HEK293 (cell line): ENCODE results near the gene PRDX3.

Experiments used
- CTCF ChIA-PET: fragments of 350-600 bp; formaldehyde crosslinking; extraction: SDS; loops from one replicate; lab custom pipeline; 2021; ENCODE audit warnings: antibody characterized with exemption; lab: Yijun Ruan, JAX
- POLR2A ChIA-PET: fragments of 300-600 bp; formaldehyde crosslinking; extraction: SDS; loops from one replicate; lab custom pipeline; 2020; ENCODE audit warnings: antibody characterized with exemption, inconsistent platforms; lab: Yijun Ruan, JAX
- H3K27ac ChIP-seq: fragments of 200-500 bp; sonication (Bioruptor generic); 2 replicates; pipeline ENCODE4 v1.5.1; 2014; ENCODE audit warnings: low read depth, low read length, control low read depth, inconsistent platforms; ENCODE audit errors: extremely low read depth
- H3K36me3 ChIP-seq, 2 experiments: fragments of 200-500 bp in 1 of 2; sonication (Bioruptor generic) in 1 of 2; 1 replicate in 1 of 2; 2 replicates in 1 of 2; pipeline ENCODE4 v1.5.1; 2014 to 2017; ENCODE audit warnings: inconsistent platforms in 2 of 2, low read length in 2 of 2; ENCODE audit not compliant: control insufficient read depth in 2 of 2, insufficient read depth in 1 of 2
- H3K4me1 ChIP-seq: fragments of 200-500 bp; sonication (Bioruptor generic); 2 replicates; pipeline ENCODE4 v1.5.1; 2014; ENCODE audit warnings: mild to moderate bottlenecking, low read length, inconsistent platforms; ENCODE audit not compliant: control insufficient read depth, insufficient read depth
- H3K4me3 ChIP-seq: 2 replicates; pipeline ENCODE4 v1.5.1; 2011; ENCODE audit warnings: low read depth, mild to moderate bottlenecking, control low read depth, low read length, moderate library complexity
- H3K9me3 ChIP-seq: fragments of 200-500 bp; sonication (Bioruptor generic); 2 replicates; pipeline ENCODE4 v1.5.1; 2014; ENCODE audit warnings: low read depth, low read length, inconsistent platforms; ENCODE audit not compliant: control insufficient read depth, insufficient read depth
- ATF2 ChIP-seq: fragments of 450-650 bp; formaldehyde crosslinking; IDR thresholded peaks from 2 replicates; pipeline ENCODE4 v1.5.1; 2016; ENCODE audit warnings: missing biosample characterization, missing genetic modification characterization, low read depth
- GLIS1 ChIP-seq: fragments of 450-650 bp; formaldehyde crosslinking; IDR thresholded peaks from 2 replicates; pipeline ENCODE4 v1.5.1; 2016; ENCODE audit warnings: missing biosample characterization, missing genetic modification characterization
- GLIS2 ChIP-seq: fragments of 450-650 bp; formaldehyde crosslinking; IDR thresholded peaks from 2 replicates; pipeline ENCODE4 v1.5.1; 2016; ENCODE audit warnings: missing biosample characterization, missing genetic modification characterization
- HOXA7 ChIP-seq: sonication (generic); formaldehyde crosslinking; IDR thresholded peaks from 2 replicates; pipeline ENCODE4 v1.8.1; 2022; ENCODE audit warnings: missing genetic modification reagents, borderline replicate concordance
- INSM2 ChIP-seq: fragments of 450-650 bp; formaldehyde crosslinking; IDR thresholded peaks from 2 replicates; pipeline ENCODE4 v1.5.1; 2016; ENCODE audit warnings: missing biosample characterization, missing genetic modification characterization
- KLF1 ChIP-seq: fragments of 450-650 bp; formaldehyde crosslinking; IDR thresholded peaks from 2 replicates; pipeline ENCODE4 v1.5.1; 2016; ENCODE audit warnings: missing biosample characterization, missing genetic modification characterization
- KLF10 ChIP-seq: fragments of 450-650 bp; IDR thresholded peaks from 2 replicates; pipeline ENCODE4 v1.5.1; 2018; ENCODE audit warnings: missing biosample characterization, mild to moderate bottlenecking, missing genetic modification characterization
- KLF8 ChIP-seq: fragments of 450-650 bp; formaldehyde crosslinking; IDR thresholded peaks from 2 replicates; pipeline ENCODE4 v1.5.1; 2016; ENCODE audit warnings: missing biosample characterization, missing genetic modification characterization
- KLF9 ChIP-seq: fragments of 450-650 bp; formaldehyde crosslinking; IDR thresholded peaks from 2 replicates; pipeline ENCODE4 v1.5.1; 2016; ENCODE audit warnings: missing biosample characterization, missing genetic modification characterization, low read depth
- MZF1 ChIP-seq: fragments of 450-650 bp; formaldehyde crosslinking; IDR thresholded peaks from 2 replicates; pipeline ENCODE4 v1.5.1; 2017; ENCODE audit warnings: missing biosample characterization, missing genetic modification characterization, borderline replicate concordance
- PBX3 ChIP-seq: sonication (generic); formaldehyde crosslinking; IDR thresholded peaks from 2 replicates; pipeline ENCODE4 v1.8.1; 2022; ENCODE audit warnings: mild to moderate bottlenecking, moderate library complexity, missing genetic modification reagents
- RBAK ChIP-seq: fragments of 450-650 bp; formaldehyde crosslinking; IDR thresholded peaks from 2 replicates; pipeline ENCODE4 v1.5.1; 2016; ENCODE audit warnings: missing biosample characterization, missing genetic modification characterization
- SP3 ChIP-seq: fragments of 450-650 bp; formaldehyde crosslinking; IDR thresholded peaks from 2 replicates; pipeline ENCODE4 v1.5.1; 2016; ENCODE audit warnings: missing biosample characterization, missing genetic modification characterization
- YY1 ChIP-seq: fragments of 450-650 bp; formaldehyde crosslinking; IDR thresholded peaks from 2 replicates; pipeline ENCODE4 v1.5.1; 2018; ENCODE audit warnings: missing biosample characterization, missing genetic modification characterization
- ZBTB6 ChIP-seq: fragments of 450-650 bp; formaldehyde crosslinking; IDR thresholded peaks from 2 replicates; pipeline ENCODE4 v1.5.1; 2017; ENCODE audit warnings: missing biosample characterization, missing genetic modification characterization
- ZFP41 ChIP-seq: fragments of 450-650 bp; formaldehyde crosslinking; IDR thresholded peaks from 2 replicates; pipeline ENCODE4 v1.5.1; 2016; ENCODE audit warnings: missing biosample characterization, missing genetic modification characterization, borderline replicate concordance
- ZNF133 ChIP-seq: fragments of 450-650 bp; formaldehyde crosslinking; IDR thresholded peaks from 2 replicates; pipeline ENCODE4 v1.5.1; 2016; ENCODE audit warnings: missing biosample characterization, missing genetic modification characterization
- ZNF174 ChIP-seq: fragments of 450-650 bp; formaldehyde crosslinking; IDR thresholded peaks from 2 replicates; pipeline ENCODE4 v1.5.0; 2017; ENCODE audit warnings: missing biosample characterization, mild to moderate bottlenecking, missing genetic modification characterization
- ZNF23 ChIP-seq: fragments of 450-650 bp; formaldehyde crosslinking; IDR thresholded peaks from 2 replicates; pipeline ENCODE4 v1.5.1; 2016; ENCODE audit warnings: missing biosample characterization, missing genetic modification characterization, borderline replicate concordance
- ZNF335 ChIP-seq: fragments of 450-650 bp; formaldehyde crosslinking; conservative IDR thresholded peaks from 2 replicates; pipeline ENCODE4 v1.5.1; 2016; ENCODE audit warnings: missing biosample characterization, missing genetic modification characterization
- ZNF426 ChIP-seq: fragments of 450-650 bp; formaldehyde crosslinking; IDR thresholded peaks from 2 replicates; pipeline ENCODE4 v1.5.1; 2017; ENCODE audit warnings: missing biosample characterization, missing genetic modification characterization, mild to moderate bottlenecking, inconsistent platforms, moderate library complexity
- ZNF449 ChIP-seq: fragments of 450-650 bp; formaldehyde crosslinking; IDR thresholded peaks from 2 replicates; pipeline ENCODE4 v1.5.1; 2017; ENCODE audit warnings: missing biosample characterization, mild to moderate bottlenecking, missing genetic modification characterization, moderate library complexity
- ZNF48 ChIP-seq: fragments of 450-650 bp; formaldehyde crosslinking; IDR thresholded peaks from 2 replicates; pipeline ENCODE4 v1.5.1; 2016; ENCODE audit warnings: missing biosample characterization, missing genetic modification characterization
- ZNF501 ChIP-seq: fragments of 450-650 bp; formaldehyde crosslinking; IDR thresholded peaks from 2 replicates; pipeline ENCODE4 v1.5.1; 2016; ENCODE audit warnings: missing biosample characterization, missing genetic modification characterization
- ZNF510 ChIP-seq: fragments of 450-650 bp; formaldehyde crosslinking; IDR thresholded peaks from 2 replicates; pipeline ENCODE4 v1.5.1; 2018; ENCODE audit warnings: mild to moderate bottlenecking, missing genetic modification characterization, missing biosample characterization; ENCODE audit not compliant: insufficient replicate concordance
- ZNF548 ChIP-seq: fragments of 450-650 bp; formaldehyde crosslinking; IDR thresholded peaks from 2 replicates; pipeline ENCODE4 v1.5.1; 2016; ENCODE audit warnings: missing biosample characterization, missing genetic modification characterization
- ZNF624 ChIP-seq: fragments of 450-650 bp; formaldehyde crosslinking; IDR thresholded peaks from 2 replicates; pipeline ENCODE4 v1.5.1; 2017; ENCODE audit warnings: missing biosample characterization, missing genetic modification characterization
- ZNF629 ChIP-seq: fragments of 450-650 bp; formaldehyde crosslinking; IDR thresholded peaks from 2 replicates; pipeline ENCODE4 v1.5.1; 2017; ENCODE audit warnings: missing biosample characterization, missing genetic modification characterization
- ZNF707 ChIP-seq: fragments of 450-650 bp; formaldehyde crosslinking; IDR thresholded peaks from 2 replicates; pipeline ENCODE4 v1.5.1; 2016; ENCODE audit warnings: missing biosample characterization, missing genetic modification characterization
- ZNF76 ChIP-seq: fragments of 450-650 bp; formaldehyde crosslinking; IDR thresholded peaks from 2 replicates; pipeline ENCODE4; 2016; ENCODE audit warnings: low read depth, missing biosample characterization, missing genetic modification characterization, borderline replicate concordance
- ZNF777 ChIP-seq: fragments of 450-650 bp; formaldehyde crosslinking; IDR thresholded peaks from 2 replicates; pipeline ENCODE4 v1.5.1; 2017; ENCODE audit warnings: missing biosample characterization, missing genetic modification characterization, borderline replicate concordance

PRDX3 gene

GRCh38 chr10:119178372-119179119 is at the start of gene PRDX3:
Gene PRDX3, minus strand, starts transcription at chr10:119178812. Its CDS starts 22 bp downstream, at chr10:119178790.
- ChIA-PET POLR2A (interaction anchor here (0.6 to 0.7 kb wide), 2 partner anchors 12 to 458 kb away, joined by 3 to 4 read pairs; no protein-coding TSS in a partner anchor), CTCF (interaction anchor here (0.6 to 1.2 kb wide), 5 partner anchors 10 to 559 kb away, joined by 3 read pairs; no protein-coding TSS in a partner anchor)
- Histone ChIP-seq H3K36me3 (peaks cover 12 to 35% of the 10 kb centered on the region in 2 experiments), H3K9me3 (no peaks in the 10 kb centered on the region), H3K4me1 (peaks cover 3% of the 10 kb centered on the region; the same call in 1 of the 2 replicates), H3K27ac (peak within 1 kb of the TSS; percentile 84), H3K4me3 (peak within 1 kb of the TSS; percentile 75)
- TF ChIP-seq ZFP41 (tag by site-specific recombination), result no peak
- TF ChIP-seq ZNF133, result no peak
- peak; percentile 92 for TF ChIP-seq YY1 (tag by site-specific recombination)
- TF ChIP-seq ATF2 (tag by site-specific recombination), result no peak
- peak; percentile 92 for TF ChIP-seq GLIS2 (tag by site-specific recombination)
- TF ChIP-seq ZNF449 (tag by site-specific recombination), result 0 out of 2 replicates have a peak, but pooled peaks have one; percentile 8
- TF ChIP-seq KLF1, result peak; percentile 77
- peak; percentile 91 for TF ChIP-seq SP3 (tag by site-specific recombination)
- TF ChIP-seq ZNF426, result no peak
- no peak for TF ChIP-seq ZNF174 (tag by site-specific recombination)
- TF ChIP-seq MZF1 (tag by site-specific recombination), result 0 out of 2 replicates have a peak, but pooled peaks have one; percentile 52
- peak; percentile 88 for TF ChIP-seq KLF8 (tag by site-specific recombination)
- peak; percentile 90 for TF ChIP-seq KLF9 (tag by site-specific recombination)
- no peak for TF ChIP-seq RBAK (tag by site-specific recombination)
- no peak for TF ChIP-seq ZNF23 (tag by site-specific recombination)
- TF ChIP-seq GLIS1, result peak; percentile 63
- no peak for TF ChIP-seq ZNF510
- no peak for TF ChIP-seq ZBTB6 (tag by site-specific recombination)
- peak; percentile 38; the same call in 1 of the 2 replicates for TF ChIP-seq ZNF629 (tag by site-specific recombination)
- TF ChIP-seq ZNF501 (tag by site-specific recombination), result peak; percentile 79
- no peak for TF ChIP-seq ZNF707 (tag by site-specific recombination)
- no peak for TF ChIP-seq ZNF548 (tag by site-specific recombination)
- no peak for TF ChIP-seq ZNF48 (tag by site-specific recombination)
- peak; percentile 70; the same call in 1 of the 2 replicates for TF ChIP-seq ZNF76 (tag by site-specific recombination)
- TF ChIP-seq INSM2 (tag by site-specific recombination), result 0 out of 2 replicates have a peak, but pooled peaks have one; percentile 41
- no peak for TF ChIP-seq ZNF624 (tag by site-specific recombination)
- TF ChIP-seq HOXA7, result no peak
- no peak for TF ChIP-seq ZNF777 (tag by site-specific recombination)
- TF ChIP-seq PBX3 (CRISPR knock-in tag), result 0 out of 2 replicates have a peak, but pooled peaks have one; percentile 39
- peak; percentile 93 for TF ChIP-seq ZNF335 (tag by site-specific recombination)
- 0 out of 2 replicates have a peak, but pooled peaks have one; percentile 62 for TF ChIP-seq KLF10 (tag by site-specific recombination)
